PC-9 (cell line): ENCODE results near the gene ING4. TPM values are rescaled to one million over a fixed set of nuclear protein-coding genes. Genes with fewer than 3 reads are reported as not detected.

Experiments used
- BruUV-seq: library from RNA; stranded (reverse); fragments of 400-500 nt; replicated peaks from 2 replicates; lab custom pipeline; 2021; lab: Mats Ljungman, UMichigan
- CTCF ChIA-PET: fragments of 300-600 bp; sonication (Branson Sonifier 250); formaldehyde crosslinking; loops from one replicate; lab custom pipeline; 2022; ENCODE audit warnings: antibody characterized with exemption; lab: Charles Lee
- POLR2A ChIA-PET: fragments of 300-600 bp; sonication (Branson Sonifier 250); formaldehyde crosslinking; loops from one replicate; lab custom pipeline; 2022; ENCODE audit warnings: antibody characterized with exemption; ENCODE audit not compliant: unreplicated experiment; lab: Charles Lee
- DNase-seq, 2 experiments: peaks; one replicate each; pipeline versions ENCODE4 v3.0.0 to v3.0.0-alpha.2; 2015 to 2022; ENCODE audit warnings: mixed read lengths in 1 of 2
- H2AFZ ChIP-seq: fragments of 200-600 bp; sonication (generic); 2 replicates; pipeline ENCODE4 v1.8.1; 2017; ENCODE audit warnings: antibody characterized with exemption
- H3F3A ChIP-seq: fragments of 200-600 bp; sonication (generic); 2 replicates; pipeline ENCODE4 v1.8.1; 2017; ENCODE audit warnings: antibody characterized with exemption, mild to moderate bottlenecking, low read depth; ENCODE audit not compliant: insufficient read depth
- H3K27ac ChIP-seq: fragments of 200-600 bp; sonication (generic); 2 replicates; pipeline ENCODE4 v1.6.1; 2016; ENCODE audit warnings: mixed run types
- H3K27me3 ChIP-seq: fragments of 200-600 bp; sonication (generic); 2 replicates; pipeline ENCODE4 v1.6.1; 2016; ENCODE audit warnings: low read depth, mixed run types; ENCODE audit not compliant: insufficient read depth
- H3K36me3 ChIP-seq: fragments of 200-600 bp; sonication (generic); 2 replicates; pipeline ENCODE4 v1.6.1; 2016; ENCODE audit warnings: low read depth, mixed run types
- H3K4me1 ChIP-seq: fragments of 200-600 bp; sonication (generic); replicated peaks from 2 replicates; pipeline ENCODE4 v1.6.1; 2016; ENCODE audit warnings: mixed run types; ENCODE audit not compliant: insufficient read depth
- H3K4me2 ChIP-seq: fragments of 200-600 bp; sonication (generic); 2 replicates; pipeline ENCODE4 v1.6.1; 2017; ENCODE audit warnings: mixed run types
- H3K4me3 ChIP-seq: fragments of 200-600 bp; sonication (generic); 2 replicates; pipeline ENCODE4 v1.6.1; 2016; ENCODE audit warnings: mixed run types
- H3K79me2 ChIP-seq: fragments of 200-600 bp; sonication (generic); 2 replicates; pipeline ENCODE4 v1.6.1; 2017; ENCODE audit warnings: low read depth, mixed run types
- H3K9me2 ChIP-seq: fragments of 200-600 bp; sonication (generic); 2 replicates; pipeline ENCODE4 v1.8.1; 2017; ENCODE audit warnings: mild to moderate bottlenecking; ENCODE audit not compliant: insufficient read depth
- H3K9me3 ChIP-seq: fragments of 200-600 bp; sonication (generic); 2 replicates; pipeline ENCODE4 v1.8.1; 2016; ENCODE audit warnings: low read depth; ENCODE audit not compliant: insufficient read depth
- H4K20me1 ChIP-seq: fragments of 200-600 bp; sonication (generic); 2 replicates; pipeline ENCODE4 v1.8.1; 2017; ENCODE audit not compliant: insufficient read depth
- EZH2 ChIP-seq: fragments of 200-600 bp; sonication (generic); IDR thresholded peaks from 2 replicates; pipeline ENCODE4 v1.8.0; 2017; ENCODE audit warnings: antibody characterized with exemption, low read depth
- intact Hi-C: fragments of 100-400 bp; cut with micrococcal nuclease; formaldehyde crosslinking; loops from one replicate; pipeline ENCODE4 v1.10.0; 2022; ENCODE audit not compliant: unreplicated experiment
- total RNA-seq: library from RNA; stranded (reverse); gene quantifications from 2 replicates; pipeline ENCODE4 v1.2.3, GENCODE V29; 2021
- TF ChIP-seq, protein P1 (sequence below): fragments of 200-600 bp; sonication (generic); conservative IDR thresholded peaks from 2 replicates; pipeline ENCODE4 v1.6.1; 2017; ENCODE audit warnings: mixed run types, antibody characterized with exemption, mild to moderate bottlenecking, moderate library complexity

The ING4 gene
- total RNA-seq, 1 experiment from 2014 or later = 88.7 TPM

DNA sequence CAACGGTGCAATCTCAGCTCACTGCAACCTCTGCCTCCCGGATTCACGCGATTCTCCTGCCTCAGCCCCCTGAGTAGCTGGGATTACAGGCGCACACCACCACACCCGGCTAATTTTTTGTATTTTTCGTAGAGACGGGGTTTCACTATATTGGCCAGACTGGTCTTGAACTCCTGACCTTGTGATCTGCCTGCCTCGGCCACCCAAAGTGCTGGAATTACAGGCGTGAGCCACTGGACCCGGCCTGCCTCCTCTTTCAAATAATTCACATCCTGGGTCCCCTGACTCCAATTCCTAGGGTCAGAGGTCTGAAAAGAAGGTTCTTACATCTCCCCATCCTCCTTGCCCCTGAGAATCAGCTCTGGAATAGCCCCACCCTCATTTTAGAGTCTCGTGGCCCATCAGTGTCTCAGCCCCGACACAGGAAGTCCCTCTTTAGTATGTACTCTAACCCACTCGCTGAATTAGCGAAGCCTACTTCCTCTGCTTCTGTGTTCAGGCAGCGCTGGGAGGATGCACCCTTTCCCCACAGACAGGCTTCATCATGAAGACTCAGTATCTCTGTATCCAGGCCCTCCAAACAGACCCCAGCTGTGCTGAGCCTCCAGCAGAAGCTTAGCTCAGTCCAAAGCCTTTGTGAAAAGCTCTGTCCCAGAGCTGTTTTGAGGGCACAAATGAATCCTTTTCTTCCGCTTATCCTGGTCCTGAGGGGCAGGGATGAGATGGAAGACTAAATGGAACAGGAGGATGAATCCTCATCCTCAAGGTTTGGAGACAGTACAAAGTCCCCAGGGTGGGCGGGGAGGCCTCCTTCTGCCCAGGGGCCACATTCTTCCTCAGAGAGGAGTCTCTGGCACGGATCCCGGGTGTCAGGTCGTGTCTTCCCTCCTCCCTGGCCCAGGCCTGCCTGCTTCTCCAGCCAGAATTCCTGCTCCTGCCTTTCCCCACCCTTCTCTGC is 30.6 kb downstream of the ING4 start:
- Histone ChIP-seq H3K27me3 (no peaks in the 10 kb centered on the region), H3K36me3 (no peaks in the 10 kb centered on the region), H2AFZ (no peak overlapping the region), H4K20me1 (no peaks in the 10 kb centered on the region), H3K4me3 (no peak overlapping the region), H3K9me2 (no peaks in the 10 kb centered on the region), H3K4me2 (no peak overlapping the region), H3F3A (peaks cover 8% of the 10 kb centered on the region; the same call in 1 of the 2 replicates), H3K27ac (no peak overlapping the region), H3K4me1 (peaks cover 22% of the 10 kb centered on the region), H3K9me3 (no peaks in the 10 kb centered on the region), H3K79me2 (no peaks in the 10 kb centered on the region)
- CTCF ChIA-PET = interaction anchor here (0.6 to 1.0 kb wide), 3 partner anchors 13 to 21 kb away, joined by 3 to 9 read pairs (median 8); no protein-coding TSS in a partner anchor
- no TSS peak for BruUV-seq
- POLR2A ChIA-PET = interaction anchor here (0.6 to 0.7 kb wide), 4 partner anchors 33 to 219 kb away, joined by 3 to 6 read pairs (median 4); partner anchors contain the start of genes CDCA3 and MRPL51
- intact Hi-C loops = no loop called here
- no peak for TF ChIP-seq EZH2
- TF ChIP-seq, protein P1, sequence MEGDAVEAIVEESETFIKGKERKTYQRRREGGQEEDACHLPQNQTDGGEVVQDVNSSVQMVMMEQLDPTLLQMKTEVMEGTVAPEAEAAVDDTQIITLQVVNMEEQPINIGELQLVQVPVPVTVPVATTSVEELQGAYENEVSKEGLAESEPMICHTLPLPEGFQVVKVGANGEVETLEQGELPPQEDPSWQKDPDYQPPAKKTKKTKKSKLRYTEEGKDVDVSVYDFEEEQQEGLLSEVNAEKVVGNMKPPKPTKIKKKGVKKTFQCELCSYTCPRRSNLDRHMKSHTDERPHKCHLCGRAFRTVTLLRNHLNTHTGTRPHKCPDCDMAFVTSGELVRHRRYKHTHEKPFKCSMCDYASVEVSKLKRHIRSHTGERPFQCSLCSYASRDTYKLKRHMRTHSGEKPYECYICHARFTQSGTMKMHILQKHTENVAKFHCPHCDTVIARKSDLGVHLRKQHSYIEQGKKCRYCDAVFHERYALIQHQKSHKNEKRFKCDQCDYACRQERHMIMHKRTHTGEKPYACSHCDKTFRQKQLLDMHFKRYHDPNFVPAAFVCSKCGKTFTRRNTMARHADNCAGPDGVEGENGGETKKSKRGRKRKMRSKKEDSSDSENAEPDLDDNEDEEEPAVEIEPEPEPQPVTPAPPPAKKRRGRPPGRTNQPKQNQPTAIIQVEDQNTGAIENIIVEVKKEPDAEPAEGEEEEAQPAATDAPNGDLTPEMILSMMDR = no peak
- peak in 1 of 2 experiments; percentile 17 for DNase-seq

DNA sequence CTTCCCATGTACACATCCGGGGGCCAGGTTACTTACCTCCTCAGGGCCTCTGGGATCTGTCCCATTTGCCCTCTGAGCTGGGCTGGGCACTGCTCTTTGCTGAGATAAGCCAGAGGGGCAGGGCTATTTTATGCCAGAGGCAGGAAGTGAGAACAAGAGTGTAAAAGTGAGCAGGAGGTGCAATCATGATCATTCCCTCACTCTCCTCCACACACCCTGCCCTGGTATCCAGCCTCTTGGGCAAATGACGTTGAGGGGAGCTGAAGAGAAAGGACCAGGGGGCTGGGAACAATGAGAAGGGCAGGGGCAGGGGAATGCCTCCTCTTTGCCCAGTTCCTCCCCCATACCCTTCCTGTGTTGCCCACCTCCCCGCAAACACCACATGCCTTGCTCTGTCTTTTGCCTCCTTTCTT is 31.4 kb downstream of the ING4 start:
- ChIA-PET CTCF (interaction anchor here (0.6 to 1.0 kb wide), 3 partner anchors 13 to 21 kb away, joined by 3 to 9 read pairs (median 8); no protein-coding TSS in a partner anchor), POLR2A (interaction anchor here (0.6 kb wide), 2 partner anchors 132 to 138 kb away, joined by 3 to 6 read pairs; partner anchors contain the start of gene MRPL51)
- Histone ChIP-seq H4K20me1 (no peaks in the 10 kb centered on the region), H3K27ac (no peak overlapping the region), H3K4me1 (peaks cover 18% of the 10 kb centered on the region), H3K4me3 (no peak overlapping the region), H3K4me2 (no peak overlapping the region), H3K36me3 (no peaks in the 10 kb centered on the region), H3K27me3 (no peaks in the 10 kb centered on the region), H3K79me2 (no peaks in the 10 kb centered on the region), H2AFZ (no peak overlapping the region), H3K9me2 (no peaks in the 10 kb centered on the region), H3K9me3 (no peaks in the 10 kb centered on the region), H3F3A (peaks cover 11% of the 10 kb centered on the region)
- intact Hi-C loops = no loop called here
- TF ChIP-seq, protein P1 = no peak
- no peak for TF ChIP-seq EZH2
- DNase-seq = no peak
- no TSS peak for BruUV-seq

DNA sequence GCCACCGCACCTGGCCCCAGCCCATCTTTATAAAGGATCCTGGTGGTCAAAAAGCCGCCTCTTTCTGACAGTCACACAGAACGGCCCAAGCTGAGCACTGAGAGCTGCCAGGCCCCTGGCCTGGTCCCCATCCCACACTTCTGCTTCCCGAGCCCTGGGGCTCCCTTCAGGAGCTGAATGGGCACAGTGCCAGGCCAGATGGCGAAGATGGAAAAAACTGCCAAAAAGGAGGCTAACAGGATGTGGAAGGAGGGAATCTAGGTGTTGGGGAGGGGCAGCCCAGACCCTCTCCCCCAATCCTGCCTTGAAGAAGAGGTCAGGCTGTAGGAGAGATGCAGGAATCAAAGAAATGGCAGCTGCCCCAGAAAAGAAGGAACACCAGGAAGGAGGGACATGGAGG is 32.2 kb downstream of the ING4 start:
- H3K36me3 ChIP-seq = no peaks in the 10 kb centered on the region
- no peak overlapping the region for H3K27ac ChIP-seq
- no peak overlapping the region for H2AFZ ChIP-seq
- peaks cover 10% of the 10 kb centered on the region; the same call in 1 of the 2 replicates for H3K4me1 ChIP-seq
- H3F3A ChIP-seq = peaks cover 6% of the 10 kb centered on the region; the same call in 1 of the 2 replicates
- DNase-seq = no peak
- POLR2A ChIA-PET = interaction anchor here (0.7 kb wide), 1 partner anchor 17 kb away, joined by 11 read pairs; no protein-coding TSS in a partner anchor
- TF ChIP-seq EZH2 = no peak
- TF ChIP-seq, protein P1 = no peak
- intact Hi-C loops = no loop called here
- CTCF ChIA-PET = interaction anchor here (0.6 kb wide), 1 partner anchor 181 kb away, joined by 5 read pairs; no protein-coding TSS in a partner anchor
- H4K20me1 ChIP-seq = no peaks in the 10 kb centered on the region
- no peak overlapping the region for H3K4me2 ChIP-seq
- no peaks in the 10 kb centered on the region for H3K9me2 ChIP-seq
- no peaks in the 10 kb centered on the region for H3K79me2 ChIP-seq
- H3K4me3 ChIP-seq = no peak overlapping the region
- H3K27me3 ChIP-seq = no peaks in the 10 kb centered on the region
- no peaks in the 10 kb centered on the region for H3K9me3 ChIP-seq
- no TSS peak for BruUV-seq
